CD4-positive, alpha-beta memory T cell (primary cell): ENCODE data around the gene HOOK1. TPM values are rescaled to one million over a fixed set of nuclear protein-coding genes. Genes with fewer than 3 reads are reported as not detected.

Experiments used
- CTCF ChIA-PET: fragments of 350-600 bp; sonication (Branson Sonifier 250); formaldehyde crosslinking; loops from one replicate; lab custom pipeline; 2021; ENCODE audit warnings: inconsistent platforms; ENCODE audit not compliant: partially characterized antibody; lab: Charles Lee
- POLR2A ChIA-PET: fragments of 350-600 bp; sonication (Branson Sonifier 250); formaldehyde crosslinking; loops from one replicate; lab custom pipeline; 2021; ENCODE audit not compliant: partially characterized antibody; lab: Charles Lee
- DNase-seq, 5 donors: peaks; one replicate each; pipeline versions ENCODE4 v3.0.0 to v3.0.0-alpha.2; 2020 to 2022; ENCODE audit warnings: mixed read lengths in 1 of 5
- H3K27ac ChIP-seq: one replicate; pipeline ENCODE4 v1.7.0; 2013; ENCODE audit warnings: low read depth, low read length
- H3K27me3 ChIP-seq: 2 replicates; pipeline ENCODE4 v1.7.0; 2013; ENCODE audit warnings: mild to moderate bottlenecking, low read length, moderate library complexity; ENCODE audit not compliant: insufficient read depth
- H3K36me3 ChIP-seq: 2 replicates; pipeline ENCODE4 v1.7.0; 2013; ENCODE audit warnings: mild to moderate bottlenecking, low read length, moderate library complexity; ENCODE audit not compliant: insufficient read depth
- H3K4me1 ChIP-seq: 2 replicates; pipeline ENCODE4 v1.7.0; 2013; ENCODE audit warnings: mild to moderate bottlenecking, low read length, moderate library complexity; ENCODE audit not compliant: insufficient read depth
- H3K4me3 ChIP-seq, 2 donors: one replicate each; pipeline ENCODE4 v1.7.0; 2013; ENCODE audit warnings: low read length in 2 of 2, mild to moderate bottlenecking in 1 of 2
- H3K9me3 ChIP-seq, 2 donors: one replicate each; pipeline ENCODE4 v1.7.0; 2013; ENCODE audit warnings: low read length in 2 of 2, control low read depth in 1 of 2; ENCODE audit not compliant: control insufficient read depth in 1 of 2
- H3K27ac Mint-ChIP-seq, 7 donors: one replicate each; pipeline ENCODE4 v1.8.0; 2020 to 2021; ENCODE audit warnings: mixed read lengths in 7 of 7, mild to moderate bottlenecking in 6 of 7, inconsistent platforms in 3 of 7, moderate library complexity in 3 of 7
- H3K27me3 Mint-ChIP-seq, 2 donors: one replicate each; pipeline ENCODE4 v1.8.0; 2020 to 2021; ENCODE audit warnings: mixed read lengths in 2 of 2
- H3K36me3 Mint-ChIP-seq, 2 donors: one replicate each; pipeline ENCODE4 v1.8.0; 2020 to 2021; ENCODE audit warnings: mixed read lengths in 2 of 2, inconsistent platforms in 1 of 2, mild to moderate bottlenecking in 1 of 2
- H3K4me1 Mint-ChIP-seq, 4 donors: one replicate each; pipeline ENCODE4 v1.8.0; 2020 to 2021; ENCODE audit warnings: mixed read lengths in 4 of 4, mild to moderate bottlenecking in 1 of 4
- H3K4me3 Mint-ChIP-seq, 8 donors: one replicate each; pipeline ENCODE4 v1.8.0; 2020 to 2021; ENCODE audit warnings: mixed read lengths in 8 of 8, mild to moderate bottlenecking in 7 of 8, moderate library complexity in 6 of 8, inconsistent platforms in 3 of 8
- H3K9me3 Mint-ChIP-seq, 8 donors: one replicate each; pipeline ENCODE4 v1.8.0; 2020 to 2021; ENCODE audit warnings: mixed read lengths in 8 of 8, mild to moderate bottlenecking in 5 of 8, inconsistent platforms in 3 of 8, moderate library complexity in 1 of 8
- intact Hi-C: fragments of 100-400 bp; cut with micrococcal nuclease; formaldehyde crosslinking; loops from one replicate; pipeline ENCODE4 v1.15.1; 2023
- polyA plus RNA-seq, 2 donors: library from polyadenylated mRNA; unstranded; fragments of 300-500 nt; fragmentation: Illumina TruSeq; gene quantifications; one replicate each; pipeline ENCODE4 v1.2.3, GENCODE V29; 2021
- total RNA-seq, 2 experiments: library from RNA; stranded (reverse); gene quantifications; one replicate each; pipeline ENCODE4 v1.2.3, GENCODE V29; 2021

The HOOK1 gene
- total RNA-seq (10 to 100 TPM; 16.7 to 19.2 TPM), polyA plus RNA-seq (1 to 10 TPM; 9.3 to 9.9 TPM)

DNA sequence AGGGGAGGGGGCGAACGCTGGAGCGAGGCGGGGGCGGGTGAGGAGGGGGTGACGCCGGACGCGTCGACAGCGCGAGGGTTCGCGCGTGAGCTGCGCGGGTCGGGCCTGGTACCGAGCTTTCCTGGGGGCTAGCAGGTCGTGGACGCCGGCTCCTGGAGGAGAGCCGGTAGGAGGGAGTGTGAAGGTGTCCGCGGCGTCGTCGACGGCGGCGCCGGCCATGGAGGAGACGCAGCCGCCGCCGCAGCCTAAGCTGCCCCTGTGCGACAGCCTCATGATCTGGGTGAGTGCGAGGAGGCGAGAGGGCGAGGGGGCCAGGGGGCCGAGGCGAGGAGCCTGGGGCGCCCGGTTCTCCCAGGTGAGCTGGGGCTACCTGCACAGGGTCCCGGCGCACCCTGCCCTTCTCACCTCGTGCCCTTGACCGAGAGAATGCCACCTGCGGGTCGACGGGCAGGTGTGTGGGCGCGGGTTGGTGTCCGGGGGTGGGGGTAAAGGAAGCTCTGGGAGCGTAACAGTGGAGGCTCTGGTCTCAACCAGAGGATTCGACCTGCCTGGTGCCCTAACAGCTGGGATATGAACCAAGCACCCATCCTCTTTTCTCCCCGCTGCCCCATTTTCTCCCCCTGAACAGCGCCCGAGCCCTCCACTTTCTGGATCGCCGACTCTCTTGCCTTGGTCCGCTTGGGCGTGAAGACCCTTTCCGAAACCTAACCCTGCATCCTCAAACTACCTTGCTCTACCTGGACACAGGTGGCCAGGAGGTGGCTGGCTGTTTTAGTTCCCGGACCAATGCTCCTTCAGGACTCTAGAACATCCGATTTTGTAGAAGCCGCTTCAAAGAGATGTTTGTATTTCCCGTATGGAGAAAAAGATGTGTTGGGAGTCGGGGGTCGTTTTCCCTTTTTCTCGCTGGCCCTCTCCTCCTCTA, at the start of gene HOOK1:
Gene HOOK1 (plus strand): TSS at position 49 of the 925 bp plus-strand sequence. CDS start 169 bp downstream, at position 218.
- H3K36me3 ChIP-seq: no peaks in the 10 kb centered on the region
- H3K4me3 ChIP-seq: peak within 1 kb of the TSS; percentile 14 to 52
- H3K27ac ChIP-seq: peak within 1 kb of the TSS; percentile 70
- H3K27me3 ChIP-seq: no peaks in the 10 kb centered on the region
- H3K9me3 Mint-ChIP-seq: no peaks in the 10 kb centered on the region
- H3K27me3 Mint-ChIP-seq: peaks cover 8 to 10% of the 10 kb centered on the region in 2 donors
- POLR2A ChIA-PET: interaction anchor here (0.9 to 2.6 kb wide), 3 partner anchors 9 to 1269 kb away, joined by 3 to 8 read pairs (median 4); partner anchors contain the start of genes JUN and OMA1
- CTCF ChIA-PET: interaction anchor here (1.6 kb wide), 1 partner anchor 56 kb away, joined by 4 read pairs; no protein-coding TSS in a partner anchor
- H3K27ac Mint-ChIP-seq: peak within 1 kb of the TSS in 6 of 7 donors; percentile 89 to 96 (median 91)
- DNase-seq: peak in 1 of 5 donors; percentile 2
- no peaks in the 10 kb centered on the region for H3K9me3 ChIP-seq
- intact Hi-C loops: loop anchor here (1.0 to 10.0 kb wide), 4 partner anchors 1114 to 1910 kb away; partner anchors contain the start of genes MYSM1, OMA1 and TM2D1
- H3K4me3 Mint-ChIP-seq: peak within 1 kb of the TSS in 6 of 8 donors; percentile 21 to 93 (median 87)
- H3K4me1 ChIP-seq: peaks cover 20% of the 10 kb centered on the region
- no peaks in the 10 kb centered on the region for H3K36me3 Mint-ChIP-seq
- peaks cover 6 to 10% (median 8%) of the 10 kb centered on the region in 4 donors for H3K4me1 Mint-ChIP-seq

DNA sequence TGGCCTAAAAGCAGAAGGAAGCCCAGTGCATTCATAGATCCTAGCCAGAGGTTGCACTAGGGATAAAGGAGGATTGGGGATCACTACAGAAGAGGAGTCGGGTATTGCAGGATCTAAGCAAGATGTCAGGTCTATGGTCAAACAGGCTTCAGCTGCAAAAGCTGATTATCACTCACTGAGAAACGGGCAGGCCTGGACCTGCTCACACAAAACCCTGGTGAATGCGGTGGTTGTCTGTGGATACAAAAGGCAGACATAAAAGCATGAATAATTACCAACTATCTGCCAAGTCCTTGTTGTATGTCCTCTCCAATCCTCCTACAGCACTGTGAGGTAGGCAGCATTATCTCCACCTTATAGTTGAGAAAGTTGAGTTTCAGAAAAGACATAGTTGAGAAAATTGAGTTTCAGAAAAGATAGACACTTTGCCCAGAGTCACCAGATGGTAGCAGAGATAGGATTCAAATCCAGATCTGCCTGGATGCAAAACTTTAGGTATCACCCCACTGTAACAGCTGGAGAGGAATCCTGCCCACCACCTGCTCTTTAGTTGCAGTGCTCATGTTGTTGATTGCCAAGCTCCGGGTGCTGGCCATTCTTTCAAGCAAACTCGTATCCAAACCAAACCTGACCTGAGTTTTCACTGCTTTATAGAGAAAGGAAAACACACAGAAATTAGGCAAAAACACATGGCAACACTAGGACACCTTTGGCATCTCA, 49.6 kb upstream of the HOOK1 start:
- H3K4me3 ChIP-seq: no peak overlapping the region
- no peaks in the 10 kb centered on the region for H3K27me3 ChIP-seq
- no peaks in the 10 kb centered on the region for H3K4me1 ChIP-seq
- no peaks in the 10 kb centered on the region for H3K27me3 Mint-ChIP-seq
- H3K4me1 Mint-ChIP-seq: no peaks in the 10 kb centered on the region
- no peaks in the 10 kb centered on the region for H3K36me3 ChIP-seq
- H3K36me3 Mint-ChIP-seq: no peaks in the 10 kb centered on the region
- ChIA-PET CTCF (interaction anchor here (0.7 kb wide), 1 partner anchor 40 kb away, joined by 3 read pairs; no protein-coding TSS in a partner anchor), POLR2A (no interaction called here)
- no peak overlapping the region for H3K4me3 Mint-ChIP-seq
- H3K27ac ChIP-seq: no peak overlapping the region
- DNase-seq: no peak
- intact Hi-C loops: no loop called here
- H3K27ac Mint-ChIP-seq: no peak overlapping the region
- H3K9me3 Mint-ChIP-seq: no peaks in the 10 kb centered on the region
- no peaks in the 10 kb centered on the region for H3K9me3 ChIP-seq

DNA sequence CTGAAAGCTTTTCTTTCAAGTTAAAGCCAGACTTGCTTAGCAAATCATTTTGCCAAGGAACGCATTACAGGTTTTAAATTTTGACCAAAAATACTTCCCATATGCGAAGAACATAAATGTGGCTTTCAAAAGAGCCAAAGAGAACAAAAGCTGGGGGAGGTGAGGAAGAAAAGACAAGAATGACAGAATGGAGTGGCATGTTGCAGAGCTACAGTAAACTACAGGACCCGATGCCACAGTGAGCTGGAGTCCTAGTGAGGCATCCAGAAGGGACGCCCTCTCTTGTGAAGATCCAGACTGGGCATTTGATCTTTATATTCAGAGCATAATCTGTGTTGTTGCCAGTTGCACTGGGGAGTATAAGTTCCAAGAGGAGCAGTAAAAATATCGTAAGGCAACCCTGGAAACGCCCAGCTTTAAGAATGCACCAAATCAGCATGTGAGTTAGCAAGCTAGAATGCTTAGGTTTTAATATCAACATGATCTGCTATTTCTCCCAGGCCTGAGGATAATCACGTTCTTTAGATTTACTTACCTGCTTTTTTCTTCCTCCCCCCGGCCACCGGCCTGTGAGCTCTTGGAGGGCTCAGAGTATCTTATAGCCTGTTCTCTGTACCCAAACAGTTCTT, 48.4 kb upstream of the HOOK1 start:
- H3K27ac Mint-ChIP-seq: no peak overlapping the region
- H3K36me3 Mint-ChIP-seq: no peaks in the 10 kb centered on the region
- H3K27me3 Mint-ChIP-seq: no peaks in the 10 kb centered on the region
- no peaks in the 10 kb centered on the region for H3K4me1 Mint-ChIP-seq
- no peak overlapping the region for H3K4me3 ChIP-seq
- no peak overlapping the region for H3K4me3 Mint-ChIP-seq
- H3K36me3 ChIP-seq: no peaks in the 10 kb centered on the region
- H3K4me1 ChIP-seq: no peaks in the 10 kb centered on the region
- ChIA-PET POLR2A (no interaction called here), CTCF (interaction anchor here (0.7 to 1.5 kb wide), 2 partner anchors 11 to 39 kb away, joined by 3 read pairs; no protein-coding TSS in a partner anchor)
- no peak overlapping the region for H3K27ac ChIP-seq
- intact Hi-C loops: no loop called here
- no peaks in the 10 kb centered on the region for H3K9me3 ChIP-seq
- no peaks in the 10 kb centered on the region for H3K27me3 ChIP-seq
- DNase-seq: no peak
- H3K9me3 Mint-ChIP-seq: no peaks in the 10 kb centered on the region

DNA sequence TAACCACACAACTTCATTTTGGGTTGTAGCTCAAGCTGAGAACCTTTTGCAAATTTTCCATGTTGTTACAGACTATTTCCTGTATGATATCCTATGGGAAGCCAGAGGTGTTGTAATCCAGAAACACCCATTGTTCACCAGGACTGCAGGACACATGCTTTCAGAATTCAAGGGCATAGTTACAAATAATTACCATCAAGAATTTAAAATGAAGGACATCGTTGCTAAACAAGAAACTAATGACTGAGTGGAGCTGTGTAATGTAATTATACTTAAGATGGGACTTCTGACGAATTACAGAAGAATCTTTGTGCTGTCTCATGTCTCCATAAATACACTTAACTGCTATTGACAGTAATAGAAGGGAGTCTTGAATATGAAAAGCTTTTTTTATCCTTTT, 47.6 kb upstream of the HOOK1 start:
- ChIA-PET CTCF (interaction anchor here (1.5 kb wide), 1 partner anchor 12 kb away, joined by 3 read pairs; no protein-coding TSS in a partner anchor), POLR2A (no interaction called here)
- intact Hi-C loops: no loop called here
- Histone ChIP-seq H3K27me3 (no peaks in the 10 kb centered on the region), H3K4me1 (no peaks in the 10 kb centered on the region), H3K27ac (no peak overlapping the region), H3K9me3 (no peaks in the 10 kb centered on the region), H3K36me3 (no peaks in the 10 kb centered on the region), H3K4me3 (no peak overlapping the region)
- Mint-ChIP-seq H3K4me3 (no peak overlapping the region), H3K27ac (no peak overlapping the region), H3K27me3 (no peaks in the 10 kb centered on the region), H3K9me3 (no peaks in the 10 kb centered on the region), H3K36me3 (no peaks in the 10 kb centered on the region), H3K4me1 (no peaks in the 10 kb centered on the region)
- no peak for DNase-seq

DNA sequence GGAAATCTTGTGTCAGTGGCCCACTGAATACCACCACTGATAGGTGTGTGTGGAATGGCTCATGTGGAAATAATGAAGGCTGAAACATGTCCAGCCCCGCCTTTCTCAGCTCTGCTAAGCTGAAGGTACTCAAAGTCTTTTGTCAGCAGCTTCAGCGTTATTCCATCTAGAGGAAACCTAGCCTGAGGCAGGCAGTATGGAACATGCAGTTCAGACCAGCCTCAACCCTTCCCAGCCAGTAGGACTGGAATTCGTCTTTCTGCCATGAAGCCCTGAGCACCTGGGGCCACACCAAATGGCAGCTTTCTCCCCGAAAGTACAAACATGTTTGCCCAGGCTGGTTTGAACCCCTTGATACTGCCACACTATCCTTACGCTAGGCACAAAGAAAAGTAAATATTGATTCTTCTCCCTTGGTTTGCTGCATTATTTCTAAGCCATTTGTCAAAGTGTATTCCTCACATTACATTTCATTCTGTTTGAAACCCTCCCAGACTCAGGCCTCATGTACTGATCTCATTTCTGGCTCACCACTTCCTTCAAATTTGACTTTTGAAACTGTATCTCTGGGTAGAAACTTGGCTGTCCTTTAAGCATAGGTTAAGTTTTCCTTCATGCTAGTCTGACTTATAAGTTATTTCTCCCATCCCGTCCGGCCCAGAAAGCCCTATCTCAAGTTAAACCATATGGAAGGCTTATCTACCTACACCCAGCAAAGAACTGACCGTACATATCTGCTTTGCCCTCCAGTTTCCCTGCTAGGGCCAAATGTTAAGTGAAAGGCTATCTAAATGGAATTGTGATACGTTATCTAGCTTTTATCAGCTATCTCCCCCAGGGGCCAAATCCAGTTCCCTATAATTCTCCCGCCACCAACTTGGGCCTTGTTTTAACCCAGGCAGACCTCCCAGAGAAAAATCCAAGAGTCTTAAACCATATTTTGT, 45.7 kb upstream of the HOOK1 start:
- intact Hi-C loops: no loop called here
- H3K36me3 ChIP-seq: no peaks in the 10 kb centered on the region
- Mint-ChIP-seq H3K27ac (no peak overlapping the region), H3K4me1 (no peaks in the 10 kb centered on the region), H3K27me3 (peaks cover 0 to 2% of the 10 kb centered on the region in 2 donors), H3K4me3 (no peak overlapping the region), H3K36me3 (no peaks in the 10 kb centered on the region), H3K9me3 (no peaks in the 10 kb centered on the region)
- DNase-seq: no peak
- no peak overlapping the region for H3K4me3 ChIP-seq
- no peaks in the 10 kb centered on the region for H3K4me1 ChIP-seq
- POLR2A ChIA-PET: no interaction called here
- H3K27me3 ChIP-seq: no peaks in the 10 kb centered on the region
- no peak overlapping the region for H3K27ac ChIP-seq
- no peaks in the 10 kb centered on the region for H3K9me3 ChIP-seq
- CTCF ChIA-PET: interaction anchor here (4.9 kb wide), 1 partner anchor 10 kb away, joined by 26 read pairs; no protein-coding TSS in a partner anchor

DNA sequence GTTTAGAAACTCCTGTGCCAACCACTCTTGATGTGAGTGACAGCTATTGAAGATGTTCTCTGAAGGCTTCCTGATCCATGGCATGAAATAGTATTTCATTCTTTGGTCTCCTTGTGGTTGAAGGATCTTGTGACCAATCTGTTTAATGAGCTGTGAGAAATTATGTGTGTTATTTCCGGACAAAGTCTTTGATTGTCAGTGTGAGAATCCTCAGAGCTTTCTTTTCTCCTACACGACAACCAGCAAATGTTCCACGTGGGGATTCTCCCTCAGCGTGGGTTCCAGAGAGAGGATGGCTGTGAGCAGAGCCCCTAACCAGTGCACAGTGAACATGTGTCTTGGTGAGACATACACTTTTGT, 45.0 kb upstream of the HOOK1 start:
- H3K4me1 ChIP-seq: no peaks in the 10 kb centered on the region
- Mint-ChIP-seq H3K36me3 (no peaks in the 10 kb centered on the region), H3K9me3 (no peaks in the 10 kb centered on the region), H3K27me3 (peaks cover 0 to 2% of the 10 kb centered on the region in 2 donors), H3K27ac (no peak overlapping the region), H3K4me3 (no peak overlapping the region), H3K4me1 (no peaks in the 10 kb centered on the region)
- H3K36me3 ChIP-seq: no peaks in the 10 kb centered on the region
- H3K27ac ChIP-seq: no peak overlapping the region
- H3K4me3 ChIP-seq: no peak overlapping the region
- H3K9me3 ChIP-seq: no peaks in the 10 kb centered on the region
- CTCF ChIA-PET: interaction anchor here (4.9 kb wide), 1 partner anchor 10 kb away, joined by 26 read pairs; no protein-coding TSS in a partner anchor
- POLR2A ChIA-PET: no interaction called here
- intact Hi-C loops: no loop called here
- no peak for DNase-seq
- no peaks in the 10 kb centered on the region for H3K27me3 ChIP-seq
